IMR-90 (cell line): Measurements from ENCODE around the gene DMRT1. TPM values are rescaled to one million over a fixed set of nuclear protein-coding genes. Genes with fewer than 3 reads are reported as not detected.

Source experiments
- ATAC-seq: fragments of 200-7000 bp; cut with Tn5 transposase; 2 replicates; pipeline ENCODE4 v1.9.1; 2020; ENCODE audit warnings: low read depth, mild to moderate bottlenecking, moderate library complexity
- BruUV-seq: library from RNA; stranded (reverse); fragments of 400-500 nt; replicated peaks from 2 replicates; lab custom pipeline; 2021; lab: Mats Ljungman, UMichigan
- CTCF ChIA-PET: fragments of 300-600 bp; formaldehyde crosslinking; extraction: SDS; loops from one replicate; lab custom pipeline; 2021; ENCODE audit warnings: antibody characterized with exemption; lab: Yijun Ruan, JAX
- POLR2A ChIA-PET: fragments of 300-600 bp; sonication (Branson Sonifier 250); formaldehyde crosslinking; loops from one replicate; lab custom pipeline; 2022; ENCODE audit warnings: antibody characterized with exemption; ENCODE audit not compliant: unreplicated experiment; lab: Charles Lee
- DNase-seq: peaks from one replicate; pipeline ENCODE4 v3.0.0; 2013
- H2AFZ ChIP-seq: replicated peaks from 2 replicates; pipeline ENCODE3; 2013; ENCODE audit warnings: low read length, mild to moderate bottlenecking; ENCODE audit not compliant: poor library complexity
- H2AK5ac ChIP-seq: 2 replicates; pipeline ENCODE4 v1.6.1; 2013; ENCODE audit warnings: low read depth, low read length, inconsistent platforms
- H2AK9ac ChIP-seq: replicated peaks from 2 replicates; pipeline ENCODE3; 2013; ENCODE audit warnings: mild to moderate bottlenecking, low read depth, low read length, moderate library complexity; ENCODE audit not compliant: poor library complexity
- H2BK120ac ChIP-seq: 2 replicates; pipeline ENCODE4 v1.6.1; 2013; ENCODE audit warnings: low read depth, low read length, inconsistent platforms
- H2BK15ac ChIP-seq: 3 replicates; pipeline ENCODE4 v1.6.1; 2013; ENCODE audit warnings: low read depth, low read length, inconsistent platforms
- H2BK20ac ChIP-seq: 2 replicates; pipeline ENCODE4 v1.6.1; 2013; ENCODE audit warnings: low read depth, mild to moderate bottlenecking, inconsistent platforms, low read length, moderate library complexity
- H2BK5ac ChIP-seq: 2 replicates; pipeline ENCODE4 v1.6.1; 2013; ENCODE audit warnings: mild to moderate bottlenecking, low read depth, low read length, inconsistent platforms; ENCODE audit not compliant: poor library complexity, severe bottlenecking
- H3K14ac ChIP-seq: replicated peaks from 2 replicates; pipeline ENCODE4 v1.6.1; 2013; ENCODE audit warnings: low read depth, low read length, inconsistent platforms
- H3K18ac ChIP-seq: 2 replicates; pipeline ENCODE4 v1.6.1; 2013; ENCODE audit warnings: low read depth, low read length, control low read depth
- H3K23ac ChIP-seq: 2 replicates; pipeline ENCODE4 v1.6.1; 2013; ENCODE audit warnings: low read depth, low read length, inconsistent platforms
- H3K27ac ChIP-seq: 2 replicates; pipeline ENCODE4 v1.5.1; 2013; ENCODE audit warnings: mild to moderate bottlenecking, control low read depth, low read length; ENCODE audit not compliant: insufficient read depth
- H3K27me3 ChIP-seq: 2 replicates; pipeline ENCODE4 v1.6.1; 2013; ENCODE audit warnings: low read length; ENCODE audit not compliant: control insufficient read depth, insufficient read depth
- H3K36me3 ChIP-seq: 2 replicates; pipeline ENCODE4 v1.6.1; 2013; ENCODE audit warnings: low read length, mixed read lengths; ENCODE audit not compliant: control insufficient read depth, insufficient read depth
- H3K4ac ChIP-seq: 2 replicates; pipeline ENCODE4 v1.6.1; 2013; ENCODE audit warnings: low read depth, low read length, inconsistent platforms
- H3K4me1 ChIP-seq: 2 replicates; pipeline ENCODE4 v1.6.1; 2013; ENCODE audit warnings: low read length, mixed read lengths; ENCODE audit not compliant: control insufficient read depth, insufficient read depth
- H3K4me2 ChIP-seq: 2 replicates; pipeline ENCODE4 v1.6.1; 2013; ENCODE audit warnings: low read depth, mild to moderate bottlenecking, control low read depth, low read length, moderate library complexity
- H3K4me3 ChIP-seq: 2 replicates; pipeline ENCODE4 v1.5.1; 2013; ENCODE audit warnings: low read depth, mild to moderate bottlenecking, control low read depth, low read length, moderate library complexity; ENCODE audit not compliant: insufficient read depth
- H3K56ac ChIP-seq: 2 replicates; pipeline ENCODE4 v1.6.1; 2013; ENCODE audit warnings: low read length, inconsistent platforms; ENCODE audit not compliant: insufficient read depth; ENCODE audit errors: extremely low read depth
- H3K79me1 ChIP-seq, 2 experiments: 2 replicates each; pipeline ENCODE4 v1.6.1; 2013; ENCODE audit warnings: low read length in 2 of 2, inconsistent platforms in 1 of 2, low read depth in 1 of 2
- H3K9ac ChIP-seq: 2 replicates; pipeline ENCODE4 v1.6.1; 2013; ENCODE audit warnings: low read depth, low read length, control low read depth
- H3K9me1 ChIP-seq: 2 replicates; pipeline ENCODE4 v1.6.1; 2013; ENCODE audit warnings: low read length, inconsistent platforms; ENCODE audit not compliant: insufficient read depth
- H3K9me3 ChIP-seq: 2 replicates; pipeline ENCODE4 v1.6.1; 2013; ENCODE audit warnings: low read length; ENCODE audit not compliant: control insufficient read depth, insufficient read depth
- H4K20me1 ChIP-seq: 2 replicates; pipeline ENCODE4 v1.6.1; 2013; ENCODE audit warnings: low read length, inconsistent platforms; ENCODE audit not compliant: insufficient read depth
- H4K5ac ChIP-seq: 2 replicates; pipeline ENCODE4 v1.6.1; 2013; ENCODE audit warnings: mild to moderate bottlenecking, low read depth, low read length, control low read depth
- H4K8ac ChIP-seq, 2 experiments: 2 replicates each; pipeline ENCODE4 v1.6.1; 2013; ENCODE audit warnings: low read depth in 2 of 2, low read length in 2 of 2, control low read depth in 1 of 2, inconsistent platforms in 1 of 2
- H4K91ac ChIP-seq: 2 replicates; pipeline ENCODE4 v1.6.1; 2013; ENCODE audit warnings: low read depth, low read length, inconsistent platforms; ENCODE audit not compliant: insufficient read depth
- BHLHE40 ChIP-seq: fragments of 150-350 bp; IDR thresholded peaks from 2 replicates; pipeline ENCODE4 v1.6.1; 2016; ENCODE audit warnings: mild to moderate bottlenecking, low read depth, low read length
- CEBPB ChIP-seq: IDR thresholded peaks from 2 replicates; pipeline ENCODE4 v1.6.1; 2012; ENCODE audit warnings: low read depth, low read length, improper control_type of control experiment
- CHD1 ChIP-seq: IDR thresholded peaks from 2 replicates; pipeline ENCODE4 v1.6.1; 2012; ENCODE audit warnings: low read depth, low read length, improper control_type of control experiment
- CTCF ChIP-seq: conservative IDR thresholded peaks from 2 replicates; pipeline ENCODE4 v1.5.1; 2012; ENCODE audit warnings: mild to moderate bottlenecking, low read depth, low read length, improper control_type of control experiment
- FOS ChIP-seq: fragments of 150-350 bp; IDR thresholded peaks from 2 replicates; pipeline ENCODE4 v1.6.1; 2016; ENCODE audit warnings: low read depth, low read length
- MAFK ChIP-seq: IDR thresholded peaks from 2 replicates; pipeline ENCODE4 v1.6.1; 2012; ENCODE audit warnings: low read depth, low read length, improper control_type of control experiment
- MAZ ChIP-seq: IDR thresholded peaks from 2 replicates; pipeline ENCODE4 v1.6.1; 2012; ENCODE audit warnings: low read depth, mild to moderate bottlenecking, low read length, improper control_type of control experiment, moderate library complexity, borderline replicate concordance
- NFE2L2 ChIP-seq: fragments of 150-350 bp; IDR thresholded peaks from 2 replicates; pipeline ENCODE4 v1.6.1; 2016; ENCODE audit warnings: low read depth, mild to moderate bottlenecking, low read length
- POLR2A ChIP-seq: IDR thresholded peaks from 2 replicates; pipeline ENCODE4 v1.6.1; 2012; ENCODE audit warnings: mild to moderate bottlenecking, low read depth, low read length
- RAD21 ChIP-seq: IDR thresholded peaks from 2 replicates; pipeline ENCODE4 v1.6.1; 2012; ENCODE audit warnings: low read length, improper control_type of control experiment
- RCOR1 ChIP-seq: IDR thresholded peaks from 2 replicates; pipeline ENCODE4 v1.6.1; 2012; ENCODE audit warnings: mild to moderate bottlenecking, low read length, improper control_type of control experiment; ENCODE audit not compliant: insufficient replicate concordance
- RFX5 ChIP-seq: IDR thresholded peaks from 2 replicates; pipeline ENCODE4 v1.8.0; 2012; ENCODE audit warnings: low read depth, mild to moderate bottlenecking, low read length, moderate library complexity
- SMC3 ChIP-seq: fragments of 150-350 bp; IDR thresholded peaks from 2 replicates; pipeline ENCODE4 v1.6.1; 2016; ENCODE audit warnings: low read depth, mild to moderate bottlenecking, antibody characterized with exemption, low read length, moderate library complexity
- USF2 ChIP-seq: fragments of 150-350 bp; IDR thresholded peaks from 2 replicates; pipeline ENCODE4 v1.6.1; 2017; ENCODE audit warnings: mild to moderate bottlenecking, antibody characterized with exemption, low read length, low read depth
- WGBS, 2 experiments: methylation state at CpG; one replicate each; pipeline versions ENCODE4 v1.1.5 to v1.1.7; 2013; ENCODE audit warnings: missing lambda C conversion rate in 2 of 2; ENCODE audit not compliant: insufficient read length in 1 of 2; ENCODE audit errors: extremely low coverage in 2 of 2; 5-methylcytosine and 5-hydroxymethylcytosine counted together
- dilution Hi-C: fragments of 300-500 bp; cut with HindIII; formaldehyde crosslinking; loops from one replicate; pipeline ENCODE4 v1.14.3; 2018; ENCODE audit warnings: low sequenced_read_pairs; ENCODE audit not compliant: unreplicated experiment
- in situ Hi-C: fragments of 300-500 bp; cut with MboI; formaldehyde crosslinking; loops from 3 replicates; pipeline ENCODE4 v1.14.3; 2019; ENCODE audit warnings: low sequenced_read_pairs, inconsistent platforms, mixed read lengths
- intact Hi-C: fragments of 100-400 bp; cut with micrococcal nuclease; formaldehyde crosslinking; loops from 2 replicates; pipeline ENCODE4 v1.10.0; 2022
- polyA plus RNA-seq, 3 experiments: library from polyadenylated mRNA; depleted of rRNA; stranded (reverse); fragments of >200 nt; gene quantifications; 2 replicates each; pipeline ENCODE4 v1.2.3, GENCODE V29; 2012; ENCODE audit warnings: low replicate concordance in 1 of 3
- total RNA-seq: library from RNA; depleted of rRNA; stranded (reverse); fragments of >200 nt; gene quantifications from 2 replicates; pipeline ENCODE4 v1.2.3, GENCODE V29; 2012

The DMRT1 gene
- total and polyA plus RNA-seq, 2 of the 4 experiments (the other 2 are of a cell fraction): not detected

- H3K4me2 ChIP-seq: no peak overlapping the region
- no peaks in the 10 kb centered on the region for H3K79me1 ChIP-seq
- no peak overlapping the region for H2BK15ac ChIP-seq
- intact Hi-C loops: no loop called here
- H2BK20ac ChIP-seq: no peak overlapping the region
- dilution Hi-C loops: no loop called here
- H3K4me1 ChIP-seq: no peaks in the 10 kb centered on the region
- DNase-seq: no peak
- H4K91ac ChIP-seq: no peak overlapping the region
- no peak overlapping the region for H2AK5ac ChIP-seq
- in situ Hi-C loops: no loop called here
- H2BK5ac ChIP-seq: no peak overlapping the region
- H3K9me3 ChIP-seq: no peaks in the 10 kb centered on the region
- ChIA-PET POLR2A (no interaction called here), CTCF (no interaction called here)
- no peak overlapping the region for H4K8ac ChIP-seq
- H3K4ac ChIP-seq: no peak overlapping the region
- no peak overlapping the region for H3K4me3 ChIP-seq
- no peak overlapping the region for H4K5ac ChIP-seq
- H3K27ac ChIP-seq: no peak overlapping the region
- ATAC-seq: no peak
- H2BK120ac ChIP-seq: no peak overlapping the region
- H2AK9ac ChIP-seq: no peak overlapping the region
- no peak overlapping the region for H3K18ac ChIP-seq
- H3K36me3 ChIP-seq: no peaks in the 10 kb centered on the region
- TF ChIP-seq RAD21 (no peak), FOS (no peak), CTCF (no peak), USF2 (no peak), MAZ (no peak), POLR2A (no peak), SMC3 (no peak), CEBPB (no peak), RCOR1 (no peak), CHD1 (no peak), MAFK (no peak), BHLHE40 (no peak), NFE2L2 (no peak), RFX5 (no peak)
- peaks cover 20% of the 10 kb centered on the region for H3K27me3 ChIP-seq
- no peak overlapping the region for H3K9ac ChIP-seq
- no peaks in the 10 kb centered on the region for H3K9me1 ChIP-seq
- H3K56ac ChIP-seq: no peak overlapping the region
- H3K23ac ChIP-seq: no peak overlapping the region
- WGBS, 2 experiments: 33% methylated on average over 1 of the region's 5 CpGs; no CpG with 5 or more reads in 1 of the 2 experiments
- H4K20me1 ChIP-seq: no peaks in the 10 kb centered on the region
- BruUV-seq: no TSS peak
- H2AFZ ChIP-seq: no peak overlapping the region
- no peak overlapping the region for H3K14ac ChIP-seq
These were observed 7.9 kb downstream of the DMRT1 start for GRCh38 chr9:849431-849830.
